Measurements from ENCODE around the gene CPNE9.

DNA sequence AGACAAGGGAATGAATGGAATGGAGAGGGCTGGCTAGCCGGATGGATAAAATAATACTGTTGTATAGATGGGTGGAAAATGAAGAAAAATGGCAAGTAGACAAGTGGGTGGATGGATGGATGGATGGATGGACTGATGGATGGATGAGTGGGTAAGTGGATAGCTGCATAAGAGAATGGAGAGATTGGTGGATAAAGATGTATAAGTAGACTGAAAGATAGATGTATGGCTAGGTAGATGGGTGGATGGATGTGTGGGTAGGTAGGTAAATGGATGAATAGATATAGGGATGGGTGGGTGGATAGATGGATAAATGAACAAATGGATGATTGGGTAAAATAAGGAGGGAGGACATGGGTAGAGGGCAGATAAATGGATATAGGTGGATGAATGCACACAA is 13.9 kb downstream of the CPNE9 start:
- no peak for TF ChIP-seq EZH2 (IDR thresholded peaks at IDR 0.05; ENCODE audit: insufficient read depth, low read length)
- TF ChIP-seq, protein P1, sequence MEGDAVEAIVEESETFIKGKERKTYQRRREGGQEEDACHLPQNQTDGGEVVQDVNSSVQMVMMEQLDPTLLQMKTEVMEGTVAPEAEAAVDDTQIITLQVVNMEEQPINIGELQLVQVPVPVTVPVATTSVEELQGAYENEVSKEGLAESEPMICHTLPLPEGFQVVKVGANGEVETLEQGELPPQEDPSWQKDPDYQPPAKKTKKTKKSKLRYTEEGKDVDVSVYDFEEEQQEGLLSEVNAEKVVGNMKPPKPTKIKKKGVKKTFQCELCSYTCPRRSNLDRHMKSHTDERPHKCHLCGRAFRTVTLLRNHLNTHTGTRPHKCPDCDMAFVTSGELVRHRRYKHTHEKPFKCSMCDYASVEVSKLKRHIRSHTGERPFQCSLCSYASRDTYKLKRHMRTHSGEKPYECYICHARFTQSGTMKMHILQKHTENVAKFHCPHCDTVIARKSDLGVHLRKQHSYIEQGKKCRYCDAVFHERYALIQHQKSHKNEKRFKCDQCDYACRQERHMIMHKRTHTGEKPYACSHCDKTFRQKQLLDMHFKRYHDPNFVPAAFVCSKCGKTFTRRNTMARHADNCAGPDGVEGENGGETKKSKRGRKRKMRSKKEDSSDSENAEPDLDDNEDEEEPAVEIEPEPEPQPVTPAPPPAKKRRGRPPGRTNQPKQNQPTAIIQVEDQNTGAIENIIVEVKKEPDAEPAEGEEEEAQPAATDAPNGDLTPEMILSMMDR (IDR thresholded peaks at IDR 0.05; ENCODE audit: insufficient read depth, low read depth, low read length), result no peak
